ENCODE measurements around the gene DAB2IP.
"Not testable (repeated sequence)": the region's sequence is repeated elsewhere in the genome, so short reads cannot be mapped to it uniquely, and the experiment has no call there.

The DAB2IP gene

GRCh38 chr9:121776739-121777637 is 125.6 kb downstream of the DAB2IP start:
- DNase-seq (ENCODE audit: low read depth), result no peak

DNA sequence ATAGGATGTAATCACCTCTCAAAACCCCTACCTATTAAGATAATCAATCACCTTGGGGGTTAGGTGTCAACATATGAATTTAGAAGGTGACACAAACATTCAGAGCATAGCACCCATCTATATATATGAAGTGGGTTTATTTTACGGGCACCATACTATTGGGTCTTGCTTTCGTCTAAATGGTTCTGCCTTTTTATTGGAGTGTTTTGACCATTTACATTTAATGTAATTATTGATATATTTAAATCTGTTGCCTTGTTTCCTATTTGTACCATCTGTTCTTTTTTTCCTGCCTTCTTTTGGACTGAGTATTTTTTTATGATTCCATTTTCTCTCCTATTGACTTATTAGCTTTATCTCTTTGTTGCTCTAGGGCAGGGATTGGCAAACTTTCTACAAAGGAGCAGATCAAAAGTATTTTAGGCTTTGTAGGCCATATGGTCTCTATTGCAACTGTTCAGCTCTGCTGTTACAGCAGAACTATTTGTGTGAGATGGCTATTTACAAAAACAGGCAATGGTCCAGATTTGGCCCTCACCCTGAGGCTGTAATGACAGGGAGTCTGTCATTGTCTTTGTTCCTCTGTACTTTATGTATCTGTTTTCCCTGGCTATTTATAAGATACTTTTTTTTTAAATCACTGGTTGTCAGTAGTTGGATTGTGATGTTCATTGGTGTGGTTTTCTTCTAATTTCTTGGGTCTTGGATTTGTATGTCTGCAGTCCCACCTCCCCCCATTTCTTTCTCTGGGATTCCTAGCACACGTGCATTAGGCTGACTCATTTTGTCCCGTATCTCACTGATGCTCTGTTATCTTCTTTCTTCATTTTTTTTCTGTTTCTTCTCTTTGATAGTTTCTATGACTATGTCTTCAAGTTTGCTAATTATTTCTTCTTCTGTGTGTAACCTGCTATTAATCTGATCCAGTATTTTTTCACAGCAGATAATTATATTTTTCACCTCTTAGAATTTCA is 127.1 kb downstream of the DAB2IP start:
- DNase-seq (ENCODE audit: low read depth), result no peak

DNA sequence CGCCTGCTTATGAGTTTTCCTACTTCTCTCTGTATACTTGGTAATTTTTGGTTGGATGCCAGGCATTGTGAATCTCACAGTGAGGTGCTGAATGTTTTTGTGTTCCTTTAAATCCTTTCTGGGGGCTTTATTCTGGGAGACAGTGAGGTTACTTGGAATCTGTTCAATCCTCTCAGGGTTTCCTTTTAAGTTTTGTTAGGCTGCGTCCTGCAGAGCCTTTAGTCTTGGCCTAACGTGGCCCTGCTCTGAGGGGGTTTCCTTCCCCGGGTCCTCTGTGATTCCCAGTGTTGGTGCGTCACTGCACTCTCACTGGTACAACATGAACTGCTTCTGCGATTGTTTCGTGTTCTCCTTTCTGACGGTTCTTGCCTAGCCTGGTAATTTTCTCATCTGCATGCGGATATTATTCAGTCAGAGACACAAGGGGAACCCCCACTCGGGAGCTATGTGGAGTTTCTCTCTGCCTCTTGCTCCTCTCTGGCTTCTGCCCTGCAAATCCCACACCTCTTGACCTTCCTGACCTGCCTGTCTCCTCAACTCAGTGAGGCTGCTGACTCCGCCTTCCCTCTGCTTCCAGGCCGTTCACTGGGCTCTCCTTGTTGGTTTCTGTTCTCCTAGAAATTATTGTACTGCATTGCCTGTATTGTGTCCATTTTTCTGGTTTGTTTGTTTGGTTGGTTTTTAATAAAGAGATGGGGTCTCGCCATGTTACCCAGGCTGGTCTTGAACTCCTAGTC is 128.1 kb downstream of the DAB2IP start:
- no peak for DNase-seq (ENCODE audit: low read depth)

GRCh38 chr9:121780177-121781040 is 129.0 kb downstream of the DAB2IP start:
- DNase-seq (ENCODE audit: low read depth), result no peak

GRCh38 chr9:121781145-121781548 is 129.7 kb downstream of the DAB2IP start:
- no peak for DNase-seq (ENCODE audit: low read depth)

- DNase-seq (ENCODE audit: low read depth), result no peak
Observed at GRCh38 chr9:121781701-121782464, 130.4 kb downstream of the DAB2IP start.

DNA sequence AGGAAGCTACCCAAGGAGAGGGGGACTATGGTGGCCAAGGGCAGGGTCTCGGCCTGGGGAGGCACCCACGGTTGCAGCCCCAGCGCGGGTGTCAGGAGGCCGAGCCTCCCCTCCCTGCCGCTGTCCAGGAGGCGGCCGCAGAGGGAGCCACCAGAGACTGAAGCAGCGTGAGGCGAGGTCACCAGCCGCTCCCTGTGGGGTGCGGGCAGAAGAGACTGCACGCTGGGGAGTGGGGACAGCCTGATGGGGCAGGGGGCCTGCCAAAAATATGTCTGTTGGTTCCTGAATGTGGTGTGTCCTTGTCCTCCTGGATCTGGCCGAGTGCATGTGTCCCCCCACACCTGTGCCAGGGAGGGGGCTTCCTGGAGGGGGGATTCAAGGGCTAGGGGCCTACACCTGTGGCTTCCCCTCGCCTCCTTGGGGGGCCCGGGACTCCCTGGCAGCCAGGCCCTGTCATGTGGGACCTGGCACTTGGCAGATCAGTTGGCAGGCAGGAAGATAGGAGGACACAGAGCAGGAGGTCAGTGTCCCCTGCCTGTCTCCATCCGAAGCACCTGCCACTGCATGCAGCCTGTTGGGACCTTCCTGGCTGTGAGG is 131.2 kb downstream of the DAB2IP start:
- DNase-seq (ENCODE audit: low read depth), result no peak

DNA sequence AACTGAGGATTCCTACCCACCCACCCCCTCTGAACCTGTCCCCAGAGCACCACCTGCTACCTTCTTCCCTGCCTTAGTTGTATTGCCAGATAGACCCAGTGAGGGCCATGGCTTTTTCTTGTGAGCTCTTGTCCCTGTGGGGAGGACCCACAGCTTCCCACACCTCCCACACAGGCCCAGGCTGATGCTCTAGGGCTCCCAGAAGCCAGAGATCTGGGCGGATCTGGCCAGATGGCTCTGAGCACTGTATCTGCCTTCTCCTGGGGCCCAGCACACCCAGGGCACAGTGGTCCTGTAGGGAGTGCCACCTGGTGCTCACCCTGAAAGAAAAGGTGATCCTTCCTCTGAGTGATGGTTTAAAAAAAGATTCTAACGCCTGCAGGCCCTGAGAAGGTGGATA is 131.7 kb downstream of the DAB2IP start:
- DNase-seq (ENCODE audit: low read depth), result no peak

DNA sequence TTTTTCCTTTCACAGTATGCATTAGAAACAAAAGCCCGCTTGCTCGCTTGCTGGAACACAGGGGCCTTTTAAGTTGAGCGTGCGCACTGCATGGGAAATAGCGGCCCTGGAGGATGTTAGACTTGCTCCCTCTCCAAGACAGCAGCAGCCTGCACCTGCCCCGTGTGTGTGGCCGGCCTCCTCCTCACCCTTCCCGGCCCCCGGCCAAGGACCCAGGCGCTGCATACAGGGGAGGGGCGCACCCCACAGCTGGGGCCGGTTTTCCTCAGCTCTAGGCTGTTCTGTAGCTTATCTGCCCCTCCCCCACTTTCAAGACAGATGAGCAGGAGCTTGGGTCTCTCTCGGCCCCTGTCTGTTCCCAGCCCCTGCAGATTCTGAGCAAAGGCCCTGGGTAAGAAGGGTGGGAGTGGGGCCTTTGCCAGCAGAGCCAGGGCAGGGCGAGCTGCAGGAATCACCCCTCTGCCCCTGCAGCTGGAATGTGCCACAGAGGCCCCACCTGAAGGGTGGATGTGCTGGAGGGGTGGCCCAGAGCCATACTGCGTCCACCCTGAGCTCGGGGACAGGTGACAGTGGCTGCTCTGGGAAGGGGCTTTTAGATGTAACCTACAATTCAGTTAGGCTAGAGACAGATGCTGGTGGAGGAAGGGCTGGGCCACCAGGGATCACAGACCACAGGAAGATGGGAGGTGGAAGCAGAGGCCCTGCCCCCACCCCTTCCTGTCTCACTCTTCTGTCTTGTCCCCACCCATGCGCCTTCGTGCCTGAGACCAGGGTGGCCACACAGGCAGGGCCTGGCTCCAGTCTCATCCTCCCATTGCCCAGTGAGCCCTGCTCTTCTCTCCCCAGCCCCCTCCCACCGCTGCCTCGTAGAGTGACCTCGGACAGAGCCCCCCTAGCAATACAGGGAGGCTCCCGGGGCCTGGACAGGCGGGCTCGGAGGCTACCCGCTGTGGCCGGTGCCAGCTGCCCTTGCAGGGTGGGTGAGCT is 132.4 kb downstream of the DAB2IP start:
- no peak for DNase-seq (ENCODE audit: low read depth)

- no peak for DNase-seq (ENCODE audit: low read depth)
Observed at GRCh38 chr9:121784731-121785411, 133.4 kb downstream of the DAB2IP start.

- DNase-seq (ENCODE audit: low read depth), result no peak
Observed at GRCh38 chr9:121785673-121786542, 134.5 kb downstream of the DAB2IP start.

- no peak for DNase-seq (ENCODE audit: low read depth)
Observed at GRCh38 chr9:121786543-121786948, 135.1 kb downstream of the DAB2IP start.

DNA sequence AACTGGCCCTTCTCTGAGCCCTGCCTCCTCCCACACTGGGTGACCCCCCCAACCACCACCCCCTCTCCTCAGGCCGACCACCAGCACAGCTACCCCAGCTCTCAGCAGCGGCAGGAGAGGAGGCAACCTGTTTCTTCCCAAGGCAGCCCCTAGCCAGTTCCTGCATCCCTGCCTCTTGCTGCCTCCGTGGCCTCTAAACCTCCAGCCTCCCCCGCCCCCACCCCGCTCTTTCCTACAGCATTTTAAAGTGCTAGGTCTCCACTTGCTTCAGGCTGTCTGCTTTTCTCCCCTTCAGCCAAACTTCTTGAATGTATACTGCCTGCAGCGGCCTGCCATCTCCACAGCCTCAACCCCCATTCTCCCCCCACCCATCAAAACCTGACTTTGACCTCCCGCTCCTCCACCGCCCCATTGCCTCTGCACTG is 135.6 kb downstream of the DAB2IP start:
- DNase-seq (ENCODE audit: low read depth), result no peak

DNA sequence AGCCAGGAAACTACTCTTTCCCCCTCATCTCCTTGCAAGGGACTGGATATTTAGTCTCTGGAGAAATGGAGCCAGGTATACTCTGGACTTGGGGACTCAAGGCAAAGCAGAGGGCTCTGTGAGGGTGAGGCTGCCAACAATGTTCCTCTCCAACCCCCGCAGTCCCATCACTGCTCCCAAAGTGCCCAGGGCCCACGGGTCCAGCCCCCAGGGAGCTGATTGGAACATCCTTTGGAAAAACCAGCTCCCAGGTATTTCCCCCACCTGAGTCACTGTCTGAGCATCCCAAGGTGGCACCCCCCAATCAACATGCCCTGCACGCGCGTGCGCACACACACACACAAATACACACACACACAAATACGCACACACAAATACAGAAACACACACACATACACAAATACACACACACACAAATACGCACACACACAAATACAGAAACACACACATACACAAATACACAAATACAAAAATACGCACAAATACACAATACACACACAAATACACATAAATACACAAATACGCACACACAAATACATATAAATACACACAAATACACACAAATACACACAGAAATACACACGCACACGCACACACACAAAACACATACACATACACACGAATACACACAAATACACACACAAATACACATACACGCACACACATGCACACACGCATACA is 137.4 kb downstream of the DAB2IP start:
- DNase-seq (ENCODE audit: low read depth), result no peak

- DNase-seq (ENCODE audit: low read depth), result no peak
Observed at GRCh38 chr9:121790841-121791240, 139.4 kb downstream of the DAB2IP start.

GRCh38 chr9:121792476-121792875 is 141.0 kb downstream of the DAB2IP start:
- DNase-seq (ENCODE audit: low read depth), result not testable (repeated sequence)
